IPS-20b (cell line): ENCODE data around the gene BAIAP2.
"Not testable (repeated sequence)": the region's sequence is repeated elsewhere in the genome, so short reads cannot be mapped to it uniquely, and the experiment has no call there.

Source experiments
- H3K27ac ChIP-seq: one replicate; pipeline ENCODE4 v1.5.1; 2013; ENCODE audit warnings: low read length
- H3K27me3 ChIP-seq: 2 replicates; pipeline ENCODE4 v1.6.1; 2013; ENCODE audit warnings: mild to moderate bottlenecking, low read length, inconsistent platforms; ENCODE audit not compliant: insufficient read depth
- H3K36me3 ChIP-seq: 2 replicates; pipeline ENCODE4 v1.6.1; 2013; ENCODE audit warnings: low read depth, mild to moderate bottlenecking, inconsistent platforms, low read length, moderate library complexity; ENCODE audit not compliant: insufficient read depth
- H3K4me1 ChIP-seq: 2 replicates; pipeline ENCODE4 v1.6.1; 2013; ENCODE audit warnings: mild to moderate bottlenecking, control low read depth, inconsistent platforms, low read length, moderate library complexity; ENCODE audit not compliant: insufficient read depth
- H3K4me3 ChIP-seq: 2 replicates; pipeline ENCODE4 v1.5.1; 2013; ENCODE audit warnings: mild to moderate bottlenecking, low read length, inconsistent platforms
- H3K9ac ChIP-seq: 2 replicates; pipeline ENCODE4 v1.6.1; 2013; ENCODE audit warnings: low read depth, mild to moderate bottlenecking, inconsistent platforms, low read length, moderate library complexity
- H3K9me3 ChIP-seq: 2 replicates; pipeline ENCODE4 v1.6.1; 2013; ENCODE audit warnings: mild to moderate bottlenecking, low read depth, low read length, inconsistent platforms; ENCODE audit not compliant: insufficient read depth

The BAIAP2 gene

GRCh38 chr17:81153340-81153803 lies 118.4 kb downstream of the BAIAP2 start:
- Histone ChIP-seq H3K9ac (no peak overlapping the region), H3K4me1 (no peaks in the 10 kb centered on the region), H3K27me3 (no peaks in the 10 kb centered on the region), H3K4me3 (no peak overlapping the region), H3K36me3 (no peaks in the 10 kb centered on the region), H3K9me3 (no peaks in the 10 kb centered on the region), H3K27ac (no peak overlapping the region)

GRCh38 chr17:81154016-81154415 lies 119.1 kb downstream of the BAIAP2 start:
- not testable (repeated sequence) for H3K27ac ChIP-seq

GRCh38 chr17:81154961-81155360 lies 120.0 kb downstream of the BAIAP2 start:
- Histone ChIP-seq H3K4me3 (no peak overlapping the region), H3K36me3 (no peaks in the 10 kb centered on the region), H3K9ac (no peak overlapping the region), H3K27ac (no peak overlapping the region), H3K9me3 (no peaks in the 10 kb centered on the region), H3K27me3 (no peaks in the 10 kb centered on the region), H3K4me1 (no peaks in the 10 kb centered on the region)

More at GRCh38 chr17:81154016-81154415, 119.1 kb downstream of the BAIAP2 start:
- not testable (repeated sequence) for H3K36me3 ChIP-seq, H3K4me3 ChIP-seq, H3K4me1 ChIP-seq, H3K9ac ChIP-seq, H3K9me3 ChIP-seq, H3K27me3 ChIP-seq

GRCh38 chr17:81156866-81157805 lies 122.2 kb downstream of the BAIAP2 start:
- no peaks in the 10 kb centered on the region for H3K27me3 ChIP-seq
- H3K36me3 ChIP-seq: no peaks in the 10 kb centered on the region
- H3K9ac ChIP-seq: no peak overlapping the region
- H3K9me3 ChIP-seq: no peaks in the 10 kb centered on the region
- H3K4me1 ChIP-seq: no peaks in the 10 kb centered on the region
- no peak overlapping the region for H3K4me3 ChIP-seq
- H3K27ac ChIP-seq: no peak overlapping the region

GRCh38 chr17:81157848-81158687 lies 123.1 kb downstream of the BAIAP2 start:
- Histone ChIP-seq H3K36me3 (no peaks in the 10 kb centered on the region), H3K4me3 (no peak overlapping the region), H3K27me3 (no peaks in the 10 kb centered on the region), H3K9me3 (no peaks in the 10 kb centered on the region), H3K27ac (no peak overlapping the region), H3K9ac (no peak overlapping the region), H3K4me1 (no peaks in the 10 kb centered on the region)

- H3K4me3 ChIP-seq: no peak overlapping the region
- H3K27me3 ChIP-seq: no peaks in the 10 kb centered on the region
- H3K4me1 ChIP-seq: no peaks in the 10 kb centered on the region
- H3K36me3 ChIP-seq: no peaks in the 10 kb centered on the region
- H3K27ac ChIP-seq: no peak overlapping the region
- no peak overlapping the region for H3K9ac ChIP-seq
- H3K9me3 ChIP-seq: no peaks in the 10 kb centered on the region
Measured at GRCh38 chr17:81158688-81159590, 124.0 kb downstream of the BAIAP2 start.

GRCh38 chr17:81159611-81160265 lies 124.8 kb downstream of the BAIAP2 start:
- H3K9ac ChIP-seq: no peak overlapping the region
- H3K27me3 ChIP-seq: no peaks in the 10 kb centered on the region; the same call in 1 of the 2 replicates
- no peak overlapping the region for H3K4me3 ChIP-seq
- H3K27ac ChIP-seq: no peak overlapping the region
- no peaks in the 10 kb centered on the region for H3K36me3 ChIP-seq
- no peaks in the 10 kb centered on the region for H3K4me1 ChIP-seq
- H3K9me3 ChIP-seq: no peaks in the 10 kb centered on the region

GRCh38 chr17:81160306-81160705 lies 125.4 kb downstream of the BAIAP2 start:
- H3K4me1 ChIP-seq: no peaks in the 10 kb centered on the region
- H3K36me3 ChIP-seq: no peaks in the 10 kb centered on the region
- no peak overlapping the region for H3K9ac ChIP-seq
- no peak overlapping the region for H3K4me3 ChIP-seq
- no peaks in the 10 kb centered on the region for H3K9me3 ChIP-seq
- H3K27ac ChIP-seq: no peak overlapping the region
- H3K27me3 ChIP-seq: no peaks in the 10 kb centered on the region; the same call in 1 of the 2 replicates

GRCh38 chr17:81160747-81161453 lies 125.9 kb downstream of the BAIAP2 start:
- Histone ChIP-seq H3K36me3 (no peaks in the 10 kb centered on the region), H3K9ac (no peak overlapping the region), H3K27me3 (no peaks in the 10 kb centered on the region; the same call in 1 of the 2 replicates), H3K9me3 (no peaks in the 10 kb centered on the region), H3K27ac (no peak overlapping the region), H3K4me1 (no peaks in the 10 kb centered on the region), H3K4me3 (no peak overlapping the region)

- H3K4me1 ChIP-seq: no peaks in the 10 kb centered on the region
- H3K27me3 ChIP-seq: peaks cover 1% of the 10 kb centered on the region; the same call in 1 of the 2 replicates
- no peak overlapping the region for H3K4me3 ChIP-seq
Measured at GRCh38 chr17:81161536-81161935, 126.6 kb downstream of the BAIAP2 start.

More at GRCh38 chr17:81161536-81161935, 126.6 kb downstream of the BAIAP2 start:
- Histone ChIP-seq H3K9ac (no peak overlapping the region), H3K27ac (no peak overlapping the region), H3K9me3 (no peaks in the 10 kb centered on the region), H3K36me3 (no peaks in the 10 kb centered on the region)
